Prostate gland (tissue), 2 donors: ENCODE measurements around the gene HOXA3.

Experiments
- POLR2A ChIP-seq: fragments of 450-650 bp; IDR thresholded peaks from one replicate; pipeline ENCODE4 v1.6.1; 2016; ENCODE audit warnings: antibody characterized with exemption, mild to moderate bottlenecking
- POLR2AphosphoS5 ChIP-seq: sonication (generic); formaldehyde crosslinking; IDR thresholded peaks from one replicate; pipeline ENCODE4 v1.6.1; 2017; ENCODE audit warnings: antibody characterized with exemption
- TF ChIP-seq, protein P1 (sequence below), 4 experiments: fragments of 200-600 bp in 2 of 4; fragments of 450-650 bp in 2 of 4; sonication (generic) in 2 of 4; IDR thresholded peaks; 1 replicate in 3 of 4; 2 replicates in 1 of 4; pipeline ENCODE4 v1.5.1; 2016 to 2019; ENCODE audit warnings: antibody characterized with exemption in 4 of 4, mild to moderate bottlenecking in 2 of 4, moderate library complexity in 2 of 4

DNA sequence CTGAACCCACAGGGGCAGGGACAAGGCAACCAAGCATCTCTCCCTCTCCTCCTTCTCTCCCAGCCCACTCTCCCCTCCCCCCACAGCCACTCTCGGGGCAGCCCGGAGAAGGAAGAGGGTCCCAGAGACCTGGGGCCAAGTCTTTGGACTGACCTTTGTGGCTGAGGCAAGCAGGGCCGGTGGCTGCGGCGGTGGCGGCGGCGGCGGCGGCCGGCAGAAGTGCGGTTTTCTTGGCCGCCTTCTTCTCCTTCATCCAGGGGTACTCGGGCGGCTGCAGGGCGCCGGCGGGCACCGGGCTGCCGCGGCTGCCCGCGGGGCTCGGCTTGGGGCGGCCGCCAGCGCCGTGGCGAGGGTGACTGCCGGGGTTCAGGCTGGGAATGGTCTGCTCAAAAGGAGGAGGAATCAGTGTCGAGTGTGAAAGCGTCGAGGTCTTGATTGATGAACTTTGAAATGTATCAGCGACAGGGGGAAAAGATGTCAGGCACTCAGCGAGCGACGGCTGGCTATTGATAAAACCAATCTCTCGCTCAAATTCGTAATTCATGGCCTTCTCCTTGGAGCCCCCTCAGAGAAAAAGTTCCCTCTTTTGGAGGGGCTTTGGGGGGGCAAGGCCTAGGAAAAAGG, 50.3 kb downstream of the HOXA3 start:
- TF ChIP-seq, protein P1, sequence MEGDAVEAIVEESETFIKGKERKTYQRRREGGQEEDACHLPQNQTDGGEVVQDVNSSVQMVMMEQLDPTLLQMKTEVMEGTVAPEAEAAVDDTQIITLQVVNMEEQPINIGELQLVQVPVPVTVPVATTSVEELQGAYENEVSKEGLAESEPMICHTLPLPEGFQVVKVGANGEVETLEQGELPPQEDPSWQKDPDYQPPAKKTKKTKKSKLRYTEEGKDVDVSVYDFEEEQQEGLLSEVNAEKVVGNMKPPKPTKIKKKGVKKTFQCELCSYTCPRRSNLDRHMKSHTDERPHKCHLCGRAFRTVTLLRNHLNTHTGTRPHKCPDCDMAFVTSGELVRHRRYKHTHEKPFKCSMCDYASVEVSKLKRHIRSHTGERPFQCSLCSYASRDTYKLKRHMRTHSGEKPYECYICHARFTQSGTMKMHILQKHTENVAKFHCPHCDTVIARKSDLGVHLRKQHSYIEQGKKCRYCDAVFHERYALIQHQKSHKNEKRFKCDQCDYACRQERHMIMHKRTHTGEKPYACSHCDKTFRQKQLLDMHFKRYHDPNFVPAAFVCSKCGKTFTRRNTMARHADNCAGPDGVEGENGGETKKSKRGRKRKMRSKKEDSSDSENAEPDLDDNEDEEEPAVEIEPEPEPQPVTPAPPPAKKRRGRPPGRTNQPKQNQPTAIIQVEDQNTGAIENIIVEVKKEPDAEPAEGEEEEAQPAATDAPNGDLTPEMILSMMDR (IDR thresholded peaks at IDR 0.05) = no peak
- no peak for TF ChIP-seq POLR2AphosphoS5
- TF ChIP-seq POLR2A = no peak
